Osteocyte (in vitro differentiated cells): ENCODE results near the gene RYR2. TPM values are rescaled to one million over a fixed set of nuclear protein-coding genes. Genes with fewer than 3 reads are reported as not detected.

Experiments used
- DNase-seq: peaks from one replicate; pipeline ENCODE4 v3.0.0; 2021; ENCODE audit warnings: mixed read lengths; ENCODE audit not compliant: unreplicated experiment; ENCODE audit errors: extremely low spot score
- H3K27ac Mint-ChIP-seq: one replicate; pipeline ENCODE4 v1.8.0; 2021; ENCODE audit warnings: mild to moderate bottlenecking, mixed read lengths; ENCODE audit not compliant: unreplicated experiment
- H3K27me3 Mint-ChIP-seq: one replicate; pipeline ENCODE4 v1.8.0; 2021; ENCODE audit warnings: mixed read lengths; ENCODE audit not compliant: unreplicated experiment
- H3K36me3 Mint-ChIP-seq: one replicate; pipeline ENCODE4 v1.8.0; 2021; ENCODE audit warnings: mixed read lengths; ENCODE audit not compliant: unreplicated experiment
- H3K4me1 Mint-ChIP-seq: one replicate; pipeline ENCODE4 v1.8.0; 2021; ENCODE audit warnings: mixed read lengths; ENCODE audit not compliant: unreplicated experiment
- H3K4me3 Mint-ChIP-seq: one replicate; pipeline ENCODE4 v1.8.0; 2021; ENCODE audit warnings: mild to moderate bottlenecking, moderate library complexity, mixed read lengths; ENCODE audit not compliant: unreplicated experiment
- H3K9me3 Mint-ChIP-seq: one replicate; pipeline ENCODE4 v1.8.0; 2021; ENCODE audit warnings: mixed read lengths; ENCODE audit not compliant: unreplicated experiment
- CTCF ChIP-seq: fragments of 200-600 bp; sonication (generic); IDR thresholded peaks from 2 replicates; pipeline ENCODE4 v1.5.0; 2021; ENCODE audit warnings: antibody characterized with exemption, mild to moderate bottlenecking, moderate library complexity
- total RNA-seq: library from RNA; stranded (reverse); gene quantifications from 2 replicates; pipeline ENCODE4 v1.2.1, GENCODE V29; 2021

RYR2 gene
- total RNA-seq, 1 donor from 2014 or later = 0.03 TPM

GRCh38 chr1:237640011-237640671, 598.2 kb downstream of the RYR2 start:
- Mint-ChIP-seq H3K4me3 (no peak overlapping the region), H3K4me1 (no peaks in the 10 kb centered on the region), H3K9me3 (peaks cover 4% of the 10 kb centered on the region), H3K36me3 (no peaks in the 10 kb centered on the region), H3K27ac (no peak overlapping the region), H3K27me3 (no peaks in the 10 kb centered on the region)
- TF ChIP-seq CTCF = no peak
- DNase-seq = no peak

GRCh38 chr1:237640966-237641365, 599.0 kb downstream of the RYR2 start:
- Mint-ChIP-seq H3K27ac (no peak overlapping the region), H3K4me1 (no peaks in the 10 kb centered on the region), H3K36me3 (no peaks in the 10 kb centered on the region), H3K4me3 (no peak overlapping the region), H3K27me3 (no peaks in the 10 kb centered on the region), H3K9me3 (peaks cover 4% of the 10 kb centered on the region)
- no peak for TF ChIP-seq CTCF
- no peak for DNase-seq

- Mint-ChIP-seq H3K9me3 (peaks cover 5% of the 10 kb centered on the region), H3K36me3 (no peaks in the 10 kb centered on the region), H3K27ac (no peak overlapping the region)
These were observed 608.8 kb downstream of the RYR2 start for GRCh38 chr1:237650809-237651208.

GRCh38 chr1:237655778-237656177, 613.8 kb downstream of the RYR2 start:
- no peaks in the 10 kb centered on the region for H3K4me1 Mint-ChIP-seq
- no peak for DNase-seq
- no peak overlapping the region for H3K4me3 Mint-ChIP-seq
- no peaks in the 10 kb centered on the region for H3K27me3 Mint-ChIP-seq
- H3K36me3 Mint-ChIP-seq = no peaks in the 10 kb centered on the region
- TF ChIP-seq CTCF = no peak
- H3K9me3 Mint-ChIP-seq = no peaks in the 10 kb centered on the region
- no peak overlapping the region for H3K27ac Mint-ChIP-seq

More at GRCh38 chr1:237650809-237651208, 608.8 kb downstream of the RYR2 start:
- no peak for DNase-seq
- no peaks in the 10 kb centered on the region for H3K27me3 Mint-ChIP-seq
- H3K4me1 Mint-ChIP-seq = no peaks in the 10 kb centered on the region
- TF ChIP-seq CTCF = no peak
- H3K4me3 Mint-ChIP-seq = no peak overlapping the region

- DNase-seq = no peak
- no peaks in the 10 kb centered on the region for H3K36me3 Mint-ChIP-seq
- no peaks in the 10 kb centered on the region for H3K4me1 Mint-ChIP-seq
- H3K9me3 Mint-ChIP-seq = no peaks in the 10 kb centered on the region
- H3K27me3 Mint-ChIP-seq = peaks cover 3% of the 10 kb centered on the region
- TF ChIP-seq CTCF = no peak
- H3K4me3 Mint-ChIP-seq = no peak overlapping the region
- no peak overlapping the region for H3K27ac Mint-ChIP-seq
These were observed 622.4 kb downstream of the RYR2 start for GRCh38 chr1:237664348-237664747.
